Gastrocnemius medialis (tissue), 4 donors: ENCODE measurements around the gene DNAJC17. TPM values are rescaled to one million over a fixed set of nuclear protein-coding genes. Genes with fewer than 3 reads are reported as not detected.

Experiments used
- ATAC-seq, 2 donors: fragments of 150-250 bp; one replicate each; pipeline ENCODE4 v1.9.1; 2016
- DNase-seq, 2 donors: peaks; one replicate each; pipeline ENCODE4 v3.0.0-alpha.2; 2019
- H3K27ac ChIP-seq, 4 donors: fragments of 200-600 bp; sonication (generic); 1 replicate in 1 of 4; 2 replicates in 3 of 4; pipeline ENCODE4 v1.5.1; 2016 to 2018; ENCODE audit warnings: mild to moderate bottlenecking in 2 of 4, moderate library complexity in 1 of 4
- H3K27me3 ChIP-seq, 3 donors: fragments of 200-600 bp; sonication (generic) in 2 of 3; 1 replicate in 1 of 3; 2 replicates in 2 of 3; pipeline versions ENCODE4 v1.5.1 to v1.6.0; 2016 to 2019; ENCODE audit warnings: mild to moderate bottlenecking in 1 of 3, moderate library complexity in 1 of 3
- H3K36me3 ChIP-seq, 2 donors: fragments of 200-600 bp; sonication (generic) in 1 of 2; one replicate each; pipeline ENCODE4 v1.5.1; 2017 to 2018
- H3K4me1 ChIP-seq, 2 donors: fragments of 200-600 bp; sonication (generic) in 1 of 2; one replicate each; pipeline ENCODE4 v1.5.1; 2016 to 2017; ENCODE audit warnings: mild to moderate bottlenecking in 2 of 2
- H3K4me3 ChIP-seq, 4 donors: fragments of 200-600 bp; sonication (generic) in 3 of 4; 1 replicate in 1 of 4; 2 replicates in 3 of 4; pipeline ENCODE4 v1.5.1; 2016 to 2019; ENCODE audit warnings: mild to moderate bottlenecking in 2 of 4
- H3K9me3 ChIP-seq, 3 donors: fragments of 200-600 bp; sonication (generic) in 2 of 3; 1 replicate in 1 of 3; 2 replicates in 2 of 3; pipeline ENCODE4 v1.5.1; 2016 to 2019
- POLR2A ChIP-seq, 2 donors: fragments of 450-650 bp; IDR thresholded peaks; one replicate each; pipeline ENCODE4 v1.6.1; 2017; ENCODE audit warnings: antibody characterized with exemption in 2 of 2, mild to moderate bottlenecking in 2 of 2, moderate library complexity in 2 of 2
- in situ Hi-C, 4 donors: fragments of 200-750 bp; cut with MboI; loops; one replicate each; pipeline versions ENCODE4 v1.15.0 to v1.8.0; 2017; ENCODE audit warnings: low sequenced_read_pairs in 4 of 4
- intact Hi-C: fragments of 100-400 bp; cut with DNase I; formaldehyde crosslinking; loops from one replicate; pipeline ENCODE4 v1.15.1; 2023; ENCODE audit warnings: low total_unique reads
- total RNA-seq, 4 donors: library from RNA; depleted of rRNA; stranded (reverse); fragments of >200 nt; gene quantifications; one replicate each; pipeline versions ENCODE4 v1.1.0 to v1.2.3, GENCODE V29; 2016
- TF ChIP-seq, protein P1 (sequence below), 5 experiments: fragments of 450-650 bp in 3 of 5; fragments of 200-600 bp in 2 of 5; sonication (generic) in 2 of 5; IDR thresholded peaks in 4 of 5; conservative IDR thresholded peaks in 1 of 5; 1 replicate in 4 of 5; 2 replicates in 1 of 5; pipeline ENCODE4 v1.5.1; 2016 to 2019; ENCODE audit warnings: antibody characterized with exemption in 5 of 5, mild to moderate bottlenecking in 3 of 5, moderate library complexity in 3 of 5

DNAJC17 gene
- total RNA-seq, 4 donors from 2014 or later: 5.3 to 25.0 (median 11.4) TPM

DNA sequence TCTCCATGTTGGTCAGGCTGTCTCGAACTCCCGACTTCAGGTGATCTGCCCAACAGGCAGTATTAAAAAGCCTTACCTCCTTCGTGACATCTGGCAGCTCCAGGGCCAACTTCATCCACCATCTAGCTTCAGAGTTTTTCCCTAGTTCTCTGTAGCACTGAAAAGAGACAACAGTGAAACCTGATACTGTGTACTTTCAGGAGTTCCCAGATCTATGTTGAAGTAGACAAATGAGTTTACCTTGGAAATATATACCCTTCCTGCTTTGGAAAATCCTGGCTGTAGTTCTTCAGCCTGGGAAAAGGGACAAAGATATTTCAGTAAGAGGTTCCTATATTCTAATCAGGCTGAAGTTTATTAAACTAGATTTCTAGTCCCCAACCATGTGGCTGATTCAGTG, 70.2 kb downstream of the DNAJC17 start:
- Histone ChIP-seq H3K27ac (no peak overlapping the region), H3K4me3 (no peak overlapping the region), H3K4me1 (peaks cover 8 to 11% of the 10 kb centered on the region in 2 donors), H3K9me3 (no peaks in the 10 kb centered on the region), H3K36me3 (peaks cover 3 to 77% of the 10 kb centered on the region in 2 donors), H3K27me3 (no peaks in the 10 kb centered on the region)
- intact Hi-C loops (no loop called here), in situ Hi-C loops (no loop called here)
- TF ChIP-seq, protein P1, sequence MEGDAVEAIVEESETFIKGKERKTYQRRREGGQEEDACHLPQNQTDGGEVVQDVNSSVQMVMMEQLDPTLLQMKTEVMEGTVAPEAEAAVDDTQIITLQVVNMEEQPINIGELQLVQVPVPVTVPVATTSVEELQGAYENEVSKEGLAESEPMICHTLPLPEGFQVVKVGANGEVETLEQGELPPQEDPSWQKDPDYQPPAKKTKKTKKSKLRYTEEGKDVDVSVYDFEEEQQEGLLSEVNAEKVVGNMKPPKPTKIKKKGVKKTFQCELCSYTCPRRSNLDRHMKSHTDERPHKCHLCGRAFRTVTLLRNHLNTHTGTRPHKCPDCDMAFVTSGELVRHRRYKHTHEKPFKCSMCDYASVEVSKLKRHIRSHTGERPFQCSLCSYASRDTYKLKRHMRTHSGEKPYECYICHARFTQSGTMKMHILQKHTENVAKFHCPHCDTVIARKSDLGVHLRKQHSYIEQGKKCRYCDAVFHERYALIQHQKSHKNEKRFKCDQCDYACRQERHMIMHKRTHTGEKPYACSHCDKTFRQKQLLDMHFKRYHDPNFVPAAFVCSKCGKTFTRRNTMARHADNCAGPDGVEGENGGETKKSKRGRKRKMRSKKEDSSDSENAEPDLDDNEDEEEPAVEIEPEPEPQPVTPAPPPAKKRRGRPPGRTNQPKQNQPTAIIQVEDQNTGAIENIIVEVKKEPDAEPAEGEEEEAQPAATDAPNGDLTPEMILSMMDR (IDR thresholded peaks at IDR 0.05 in 4 of 5, conservative IDR thresholded peaks at IDR 0.05 in 1 of 5): no peak
- TF ChIP-seq POLR2A (IDR thresholded peaks at IDR 0.05): no peak
- ATAC-seq: no peak
- no peak for DNase-seq

DNA sequence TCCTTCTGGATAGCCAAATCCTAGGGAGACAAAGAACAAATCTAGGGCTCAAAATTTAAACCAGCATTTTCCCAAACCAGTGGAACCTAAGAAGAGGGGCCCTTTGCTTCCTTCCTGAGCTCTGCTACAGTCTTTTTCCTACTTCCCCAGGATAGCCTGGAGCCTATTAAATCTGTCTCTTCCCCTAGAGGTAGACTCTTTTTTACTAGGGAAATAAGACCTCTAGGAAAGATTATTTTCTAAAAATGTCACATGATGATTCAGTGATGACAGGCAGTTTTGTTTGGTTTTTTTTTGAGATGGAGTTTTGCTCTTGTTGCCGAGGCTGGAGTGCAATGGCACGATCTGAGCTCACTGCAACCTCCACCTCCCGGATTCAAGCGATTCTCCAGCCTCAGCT, 70.7 kb downstream of the DNAJC17 start:
- intact Hi-C loops: no loop called here
- no peaks in the 10 kb centered on the region for H3K27me3 ChIP-seq
- TF ChIP-seq, protein P1 (IDR thresholded peaks at IDR 0.05 in 4 of 5, conservative IDR thresholded peaks at IDR 0.05 in 1 of 5): no peak
- TF ChIP-seq POLR2A (IDR thresholded peaks at IDR 0.05): no peak
- in situ Hi-C loops: no loop called here
- no peak for ATAC-seq
- H3K4me1 ChIP-seq: peaks cover 8 to 11% of the 10 kb centered on the region in 2 donors
- H3K27ac ChIP-seq: no peak overlapping the region
- peaks cover 3 to 73% of the 10 kb centered on the region in 2 donors for H3K36me3 ChIP-seq
- H3K9me3 ChIP-seq: no peaks in the 10 kb centered on the region
- no peak overlapping the region for H3K4me3 ChIP-seq
- DNase-seq: no peak

DNA sequence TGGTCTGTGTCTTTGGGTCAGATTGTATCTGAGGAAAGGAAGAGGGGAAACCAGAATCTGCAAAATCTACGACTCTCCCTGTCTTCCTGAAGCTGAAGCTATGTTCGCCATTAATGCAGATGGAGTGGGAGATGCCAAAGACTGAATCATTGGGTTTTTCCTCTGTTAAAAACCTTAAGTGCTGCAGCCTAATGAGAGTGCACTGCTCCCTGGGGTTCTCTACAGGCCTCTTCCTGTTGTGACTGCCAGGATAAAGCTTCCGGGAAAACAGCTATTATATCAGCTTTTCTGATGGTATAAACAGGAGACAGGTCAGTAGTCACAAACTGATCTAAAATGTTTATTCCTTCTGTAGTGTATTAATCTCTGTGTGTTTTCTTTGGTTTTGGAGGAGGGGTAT, 76.2 kb downstream of the DNAJC17 start:
- no peak overlapping the region for H3K4me3 ChIP-seq
- no peak for ATAC-seq
- no peak for TF ChIP-seq POLR2A (IDR thresholded peaks at IDR 0.05)
- TF ChIP-seq, protein P1 (IDR thresholded peaks at IDR 0.05 in 4 of 5, conservative IDR thresholded peaks at IDR 0.05 in 1 of 5): no peak
- no peaks in the 10 kb centered on the region for H3K9me3 ChIP-seq
- H3K4me1 ChIP-seq: no peaks in the 10 kb centered on the region
- in situ Hi-C loops (no loop called here), intact Hi-C loops (no loop called here)
- DNase-seq: no peak
- no peaks in the 10 kb centered on the region for H3K27me3 ChIP-seq
- peak overlapping the region in 2 of 4 donors; percentile 39 to 41 for H3K27ac ChIP-seq
- H3K36me3 ChIP-seq: peaks cover 0 to 25% of the 10 kb centered on the region in 2 donors

DNA sequence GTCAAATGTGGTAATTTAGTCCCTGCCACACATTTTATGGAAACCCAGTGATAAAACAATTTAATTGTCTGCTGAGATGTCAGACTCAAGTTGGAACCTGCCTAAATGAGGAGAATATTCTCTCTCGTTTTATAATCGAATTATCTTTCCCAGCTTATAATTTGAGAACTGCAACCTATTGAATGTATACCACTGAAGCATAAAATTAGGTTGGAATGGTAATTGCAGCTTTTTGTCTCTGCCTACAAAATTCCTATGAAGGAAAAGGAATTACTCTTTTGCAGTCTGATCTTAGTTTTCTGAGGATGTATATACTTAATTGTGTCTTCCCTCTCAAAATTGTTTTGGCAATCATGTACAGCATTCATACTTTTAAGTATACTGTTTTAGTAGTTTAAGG, 83.4 kb downstream of the DNAJC17 start:
- ATAC-seq (no peak), DNase-seq (no peak)
- Histone ChIP-seq H3K27me3 (no peaks in the 10 kb centered on the region), H3K36me3 (no peaks in the 10 kb centered on the region), H3K27ac (no peak overlapping the region), H3K9me3 (no peaks in the 10 kb centered on the region), H3K4me3 (no peak overlapping the region), H3K4me1 (no peaks in the 10 kb centered on the region)
- no peak for TF ChIP-seq POLR2A (IDR thresholded peaks at IDR 0.05)
- TF ChIP-seq, protein P1 (IDR thresholded peaks at IDR 0.05 in 4 of 5, conservative IDR thresholded peaks at IDR 0.05 in 1 of 5): no peak
- intact Hi-C loops (no loop called here), in situ Hi-C loops (no loop called here)

DNA sequence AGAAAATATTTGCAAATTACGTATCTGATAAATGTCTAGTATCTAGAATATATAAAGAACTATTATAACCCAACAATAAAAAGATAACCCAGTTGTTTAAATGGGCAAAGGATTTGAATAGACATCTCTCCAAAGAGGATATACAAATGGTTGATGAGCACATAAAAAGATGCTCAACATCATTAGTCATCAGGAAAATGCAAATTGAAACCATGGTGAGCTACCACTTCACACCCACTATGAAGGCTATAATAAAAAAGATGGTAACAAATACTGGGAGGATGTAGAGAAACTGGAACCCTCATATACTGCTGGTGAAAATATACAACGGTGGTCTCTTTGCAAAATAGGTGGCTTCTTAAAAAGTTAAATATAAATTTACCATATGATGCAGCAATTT, 84.3 kb downstream of the DNAJC17 start:
- no peak for ATAC-seq
- no peak for DNase-seq
- no peaks in the 10 kb centered on the region for H3K9me3 ChIP-seq
- intact Hi-C loops: no loop called here
- no peak for TF ChIP-seq POLR2A (IDR thresholded peaks at IDR 0.05)
- TF ChIP-seq, protein P1 (IDR thresholded peaks at IDR 0.05 in 4 of 5, conservative IDR thresholded peaks at IDR 0.05 in 1 of 5): no peak
- H3K27ac ChIP-seq: no peak overlapping the region
- no peak overlapping the region for H3K4me3 ChIP-seq
- H3K27me3 ChIP-seq: no peaks in the 10 kb centered on the region
- in situ Hi-C loops: no loop called here
- H3K4me1 ChIP-seq: no peaks in the 10 kb centered on the region
- no peaks in the 10 kb centered on the region for H3K36me3 ChIP-seq
